OCI-LY7 (cell line): Measurements from ENCODE around the gene NR5A1. TPM values are rescaled to one million over a fixed set of nuclear protein-coding genes. Genes with fewer than 3 reads are reported as not detected.

Source experiments
- BruUV-seq: library from RNA; stranded (reverse); fragments of 400-500 nt; replicated peaks from 2 replicates; lab custom pipeline; 2021; lab: Mats Ljungman, UMichigan
- CTCF ChIA-PET: fragments of 300-600 bp; sonication (Branson Sonifier 250); formaldehyde crosslinking; loops from one replicate; lab custom pipeline; 2022; ENCODE audit warnings: antibody characterized with exemption; ENCODE audit not compliant: unreplicated experiment; lab: Charles Lee
- POLR2A ChIA-PET: fragments of 300-600 bp; sonication (Branson Sonifier 250); formaldehyde crosslinking; loops from one replicate; lab custom pipeline; 2022; ENCODE audit warnings: antibody characterized with exemption; lab: Charles Lee
- DNase-seq: peaks from one replicate; pipeline ENCODE4 v3.0.0-alpha.2; 2015; ENCODE audit warnings: low spot score
- H2AFZ ChIP-seq: fragments of 200-600 bp; sonication (generic), shearing (Covaris generic); 2 replicates; pipeline ENCODE4 v1.6.1; 2014; ENCODE audit warnings: mild to moderate bottlenecking, antibody characterized with exemption, low read length, moderate library complexity
- H3K27ac ChIP-seq: fragments of 200-600 bp; sonication (generic); 2 replicates; pipeline ENCODE4 v1.5.1; 2014; ENCODE audit warnings: mixed run types, low read depth, mild to moderate bottlenecking, moderate library complexity, low read length, inconsistent platforms; ENCODE audit not compliant: poor library complexity, severe bottlenecking
- H3K36me3 ChIP-seq: fragments of 200-600 bp; sonication (generic); 2 replicates; pipeline ENCODE4 v1.6.1; 2014; ENCODE audit warnings: mild to moderate bottlenecking, antibody characterized with exemption, low read length, moderate library complexity, mixed read lengths; ENCODE audit not compliant: insufficient read depth
- H3K4me1 ChIP-seq: fragments of 200-600 bp; sonication (generic); 2 replicates; pipeline ENCODE4 v1.5.1; 2014; ENCODE audit warnings: mild to moderate bottlenecking, low read length; ENCODE audit not compliant: insufficient read depth, poor library complexity, severe bottlenecking
- H3K4me2 ChIP-seq: fragments of 200-600 bp; sonication (generic); 2 replicates; pipeline ENCODE4 v1.6.1; 2014; ENCODE audit warnings: mild to moderate bottlenecking, low read length
- H3K4me3 ChIP-seq: fragments of 200-600 bp; sonication (generic); 2 replicates; pipeline ENCODE4 v1.5.1; 2014; ENCODE audit warnings: mild to moderate bottlenecking, low read depth, low read length; ENCODE audit not compliant: poor library complexity, severe bottlenecking
- H3K79me2 ChIP-seq: fragments of 200-600 bp; sonication (generic); 2 replicates; pipeline ENCODE4 v1.6.1; 2016; ENCODE audit warnings: low read depth, mild to moderate bottlenecking, low read length, moderate library complexity, mixed read lengths; ENCODE audit not compliant: insufficient read depth
- H3K9me2 ChIP-seq: fragments of 200-600 bp; sonication (generic); 2 replicates; pipeline ENCODE4 v1.6.1; 2016; ENCODE audit warnings: mild to moderate bottlenecking, low read length, mixed read lengths; ENCODE audit not compliant: insufficient read depth
- H3K9me3 ChIP-seq: fragments of 200-600 bp; sonication (generic); 2 replicates; pipeline ENCODE4 v1.6.1; 2014; ENCODE audit warnings: mild to moderate bottlenecking, mixed run types, low read length, mixed read lengths
- H4K20me1 ChIP-seq: fragments of 200-600 bp; sonication (generic); 2 replicates; pipeline ENCODE4 v1.6.1; 2014; ENCODE audit warnings: mild to moderate bottlenecking, antibody characterized with exemption, low read length, moderate library complexity, mixed read lengths; ENCODE audit not compliant: insufficient read depth
- EZH2phosphoT487 ChIP-seq: fragments of 200-600 bp; sonication (generic); IDR thresholded peaks from 2 replicates; pipeline ENCODE4 v1.6.1; 2018; ENCODE audit warnings: low read depth, borderline replicate concordance, mild to moderate bottlenecking, mixed run types, antibody characterized with exemption, low read length, moderate library complexity, mixed read lengths
- intact Hi-C: fragments of 100-400 bp; cut with micrococcal nuclease; formaldehyde crosslinking; loops from one replicate; pipeline ENCODE4 v1.10.0; 2022; ENCODE audit not compliant: unreplicated experiment
- total RNA-seq, 2 experiments: library from RNA; depleted of rRNA in 1 of 2; stranded (reverse); fragments of >200 nt in 1 of 2; shearing (Covaris generic) in 1 of 2; gene quantifications; 2 replicates each; pipeline ENCODE4 v1.2.3, GENCODE V29; 2014 to 2022
- TF ChIP-seq, protein P1 (sequence below): fragments of 200-600 bp; sonication (generic); conservative IDR thresholded peaks from 2 replicates; pipeline ENCODE4 v1.5.1; 2014; ENCODE audit warnings: mild to moderate bottlenecking, antibody characterized with exemption, low read length, moderate library complexity, mixed read lengths

The NR5A1 gene
- total RNA-seq, 2 experiments from 2014 or later, result not detected

GRCh38 chr9:124486778-124487259 is 20.4 kb downstream of the NR5A1 start:
- no peak for DNase-seq
- Histone ChIP-seq H3K27ac (no peak overlapping the region), H3K4me3 (no peak overlapping the region), H2AFZ (no peak overlapping the region), H3K4me1 (no peaks in the 10 kb centered on the region), H3K36me3 (no peaks in the 10 kb centered on the region), H4K20me1 (no peaks in the 10 kb centered on the region), H3K4me2 (no peak overlapping the region), H3K9me2 (no peaks in the 10 kb centered on the region), H3K79me2 (no peaks in the 10 kb centered on the region), H3K9me3 (no peaks in the 10 kb centered on the region)
- intact Hi-C loops, result no loop called here
- CTCF ChIA-PET, result no interaction called here
- TF ChIP-seq, protein P1, sequence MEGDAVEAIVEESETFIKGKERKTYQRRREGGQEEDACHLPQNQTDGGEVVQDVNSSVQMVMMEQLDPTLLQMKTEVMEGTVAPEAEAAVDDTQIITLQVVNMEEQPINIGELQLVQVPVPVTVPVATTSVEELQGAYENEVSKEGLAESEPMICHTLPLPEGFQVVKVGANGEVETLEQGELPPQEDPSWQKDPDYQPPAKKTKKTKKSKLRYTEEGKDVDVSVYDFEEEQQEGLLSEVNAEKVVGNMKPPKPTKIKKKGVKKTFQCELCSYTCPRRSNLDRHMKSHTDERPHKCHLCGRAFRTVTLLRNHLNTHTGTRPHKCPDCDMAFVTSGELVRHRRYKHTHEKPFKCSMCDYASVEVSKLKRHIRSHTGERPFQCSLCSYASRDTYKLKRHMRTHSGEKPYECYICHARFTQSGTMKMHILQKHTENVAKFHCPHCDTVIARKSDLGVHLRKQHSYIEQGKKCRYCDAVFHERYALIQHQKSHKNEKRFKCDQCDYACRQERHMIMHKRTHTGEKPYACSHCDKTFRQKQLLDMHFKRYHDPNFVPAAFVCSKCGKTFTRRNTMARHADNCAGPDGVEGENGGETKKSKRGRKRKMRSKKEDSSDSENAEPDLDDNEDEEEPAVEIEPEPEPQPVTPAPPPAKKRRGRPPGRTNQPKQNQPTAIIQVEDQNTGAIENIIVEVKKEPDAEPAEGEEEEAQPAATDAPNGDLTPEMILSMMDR, result no peak
- TF ChIP-seq EZH2phosphoT487, result no peak
- POLR2A ChIA-PET, result no interaction called here
- no TSS peak for BruUV-seq

- Histone ChIP-seq H3K4me3 (no peak overlapping the region), H3K36me3 (no peaks in the 10 kb centered on the region), H3K4me1 (no peaks in the 10 kb centered on the region), H2AFZ (no peak overlapping the region), H3K9me3 (no peaks in the 10 kb centered on the region), H3K4me2 (no peak overlapping the region), H3K79me2 (no peaks in the 10 kb centered on the region), H3K27ac (no peak overlapping the region), H3K9me2 (no peaks in the 10 kb centered on the region), H4K20me1 (no peaks in the 10 kb centered on the region)
- BruUV-seq, result no TSS peak
- no peak for TF ChIP-seq EZH2phosphoT487
- TF ChIP-seq, protein P1, result no peak
- POLR2A ChIA-PET, result no interaction called here
- intact Hi-C loops, result no loop called here
- no peak for DNase-seq
- CTCF ChIA-PET, result no interaction called here
Measured at GRCh38 chr9:124485936-124486335, 21.3 kb downstream of the NR5A1 start.

GRCh38 chr9:124485201-124485600 is 22.0 kb downstream of the NR5A1 start:
- H3K4me1 ChIP-seq, result peaks cover 3% of the 10 kb centered on the region
- no peak for TF ChIP-seq EZH2phosphoT487
- TF ChIP-seq, protein P1, result no peak
- ChIA-PET POLR2A (no interaction called here), CTCF (no interaction called here)
- no peak overlapping the region for H3K27ac ChIP-seq
- no peaks in the 10 kb centered on the region for H4K20me1 ChIP-seq
- no peak overlapping the region for H3K4me3 ChIP-seq
- H3K9me2 ChIP-seq, result no peaks in the 10 kb centered on the region
- no peaks in the 10 kb centered on the region for H3K36me3 ChIP-seq
- no TSS peak for BruUV-seq
- H3K9me3 ChIP-seq, result no peaks in the 10 kb centered on the region
- DNase-seq, result no peak
- intact Hi-C loops, result no loop called here
- H3K79me2 ChIP-seq, result no peaks in the 10 kb centered on the region
- H2AFZ ChIP-seq, result no peak overlapping the region
- H3K4me2 ChIP-seq, result no peak overlapping the region
